HL-60 (cell line): ENCODE results near the gene PNMA6E.

Experiments used
- POLR2AphosphoS5 ChIP-seq: IDR thresholded peaks from 2 replicates; pipeline ENCODE4 v1.6.1; 2012; ENCODE audit warnings: low read depth
- TF ChIP-seq, protein P1 (sequence below): IDR thresholded peaks from one replicate; pipeline ENCODE4 v1.5.1; 2011; ENCODE audit warnings: low read length, control low read depth, inconsistent platforms; ENCODE audit not compliant: insufficient read depth

DNA sequence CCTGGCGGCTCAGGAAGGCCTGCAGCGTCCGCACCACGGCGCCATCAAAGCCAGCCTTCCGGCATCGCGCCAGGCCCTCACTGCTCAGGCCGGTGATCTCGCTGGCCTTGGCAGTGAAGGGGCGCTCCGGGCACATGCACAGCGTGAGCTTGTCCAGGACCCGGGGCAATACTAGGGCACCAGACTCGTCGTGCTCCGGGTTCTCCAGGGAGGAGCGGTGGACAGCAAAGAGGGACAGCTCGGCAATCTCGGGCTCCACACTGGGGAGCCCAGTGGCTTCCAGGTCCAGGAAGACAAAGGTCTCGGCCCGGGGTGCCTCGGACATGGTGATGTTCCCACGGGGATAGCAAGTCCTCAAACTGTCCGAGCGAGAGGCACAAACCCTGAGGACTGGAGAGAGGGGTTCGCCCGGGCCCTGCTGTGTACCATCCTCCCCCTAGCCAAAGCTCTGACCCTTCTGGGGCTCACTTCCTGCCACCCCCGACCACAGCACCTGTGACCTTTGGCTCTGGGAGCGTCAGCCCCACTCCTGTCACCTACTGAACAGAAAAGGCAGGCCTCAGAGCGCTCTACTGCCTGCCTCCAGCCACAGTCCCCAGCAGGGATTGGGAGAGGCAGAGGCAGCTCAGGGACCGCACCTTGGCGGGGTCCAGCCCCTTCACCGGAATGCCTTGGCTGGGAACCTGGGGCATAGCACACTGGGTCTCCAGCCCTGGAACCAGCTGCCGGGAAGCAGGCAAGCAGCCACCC, 44.1 kb upstream of the PNMA6E start:
- TF ChIP-seq, protein P1, sequence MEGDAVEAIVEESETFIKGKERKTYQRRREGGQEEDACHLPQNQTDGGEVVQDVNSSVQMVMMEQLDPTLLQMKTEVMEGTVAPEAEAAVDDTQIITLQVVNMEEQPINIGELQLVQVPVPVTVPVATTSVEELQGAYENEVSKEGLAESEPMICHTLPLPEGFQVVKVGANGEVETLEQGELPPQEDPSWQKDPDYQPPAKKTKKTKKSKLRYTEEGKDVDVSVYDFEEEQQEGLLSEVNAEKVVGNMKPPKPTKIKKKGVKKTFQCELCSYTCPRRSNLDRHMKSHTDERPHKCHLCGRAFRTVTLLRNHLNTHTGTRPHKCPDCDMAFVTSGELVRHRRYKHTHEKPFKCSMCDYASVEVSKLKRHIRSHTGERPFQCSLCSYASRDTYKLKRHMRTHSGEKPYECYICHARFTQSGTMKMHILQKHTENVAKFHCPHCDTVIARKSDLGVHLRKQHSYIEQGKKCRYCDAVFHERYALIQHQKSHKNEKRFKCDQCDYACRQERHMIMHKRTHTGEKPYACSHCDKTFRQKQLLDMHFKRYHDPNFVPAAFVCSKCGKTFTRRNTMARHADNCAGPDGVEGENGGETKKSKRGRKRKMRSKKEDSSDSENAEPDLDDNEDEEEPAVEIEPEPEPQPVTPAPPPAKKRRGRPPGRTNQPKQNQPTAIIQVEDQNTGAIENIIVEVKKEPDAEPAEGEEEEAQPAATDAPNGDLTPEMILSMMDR, result no peak
- TF ChIP-seq POLR2AphosphoS5, result no peak
